ENCODE data around the gene CTU2. TPM values are rescaled to one million over a fixed set of nuclear protein-coding genes. Genes with fewer than 3 reads are reported as not detected.

CTU2 gene
- total and polyA plus RNA-seq, 9 of the 15 experiments (the other 6 are each of a cell fraction or from before 2014, with no cell fraction given): 1.3 to 105 (median 23.2) TPM

DNA sequence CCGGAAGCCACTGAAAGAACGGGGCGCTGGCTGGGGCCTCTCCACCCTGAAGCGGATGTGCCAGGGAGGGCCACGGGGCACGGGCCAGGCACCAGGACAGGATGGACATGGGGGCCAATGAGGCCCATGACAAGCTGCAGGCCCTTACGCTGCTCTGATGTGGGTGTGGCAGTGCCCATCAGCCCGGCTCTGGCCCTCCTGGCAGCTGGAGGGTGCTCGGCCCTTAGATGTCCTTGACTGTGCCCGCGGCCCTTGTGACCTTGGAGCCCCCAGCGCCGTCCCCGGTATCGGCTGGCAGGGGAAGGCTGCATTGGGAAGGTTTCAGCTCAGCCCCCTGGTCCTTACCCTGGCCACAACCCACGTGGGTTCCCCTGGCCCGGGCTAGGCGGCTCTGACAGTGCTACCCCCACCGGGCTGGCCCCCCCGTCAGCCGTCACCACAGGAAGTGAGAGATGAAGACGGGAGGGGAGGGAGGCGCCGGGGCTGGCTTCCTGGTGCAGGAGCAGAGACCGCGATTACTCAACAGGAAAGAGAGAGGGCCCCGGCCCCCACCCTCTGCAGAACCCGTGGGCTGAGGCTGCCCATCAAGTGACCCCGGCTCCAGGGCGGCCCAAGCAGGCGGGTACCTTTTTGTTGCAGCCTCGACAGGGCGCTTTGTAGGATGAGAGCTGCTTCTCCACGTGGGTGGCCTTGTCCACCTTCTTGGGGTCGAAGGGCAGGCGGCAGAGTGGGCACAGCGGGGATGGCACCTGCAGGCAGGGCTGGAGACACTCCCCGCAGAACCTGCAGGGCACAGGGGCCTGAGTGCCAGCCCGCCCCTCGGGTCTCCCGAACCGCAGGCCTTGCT is 5.4 kb upstream of the CTU2 start (continued):
- TF ChIP-seq CBFB (CRISPR knock-in tag; IDR thresholded peaks at IDR 0.05) (no peak), CEBPG (CRISPR knock-in tag; IDR thresholded peaks at IDR 0.05) (peak; percentile 77; the same call in 1 of the 2 replicates), CEBPG (tag; conservative IDR thresholded peaks at IDR 0.05 in 1 of 2, IDR thresholded peaks at IDR 0.05 in 1 of 2) (peak in 1 of 2 experiments; percentile 68; a peak in 1 of 4 replicates), KDM5B (IDR thresholded peaks at IDR 0.05; ENCODE audit: insufficient replicate concordance, low read depth, low read length) (peak; percentile 34), FIP1L1 (IDR thresholded peaks at IDR 0.05; ENCODE audit: low read depth, low read length, poor library complexity, severe bottlenecking) (peak; percentile 80), SIN3A (IDR thresholded peaks at IDR 0.05; ENCODE audit: borderline replicate concordance in 2 of 2, control insufficient read depth in 1 of 2, low read depth in 2 of 2, low read length in 2 of 2) (no peak), DPF2 (IDR thresholded peaks at IDR 0.05) (peak; percentile 49; the same call in 1 of the 2 replicates), U2AF2 (optimal IDR thresholded peaks at IDR 0.05; ENCODE audit: low read depth, low read length) (no peak), ZNF12 (CRISPR knock-in tag; IDR thresholded peaks at IDR 0.05) (peak; percentile 83; the same call in 1 of the 2 replicates), HDAC1 (IDR thresholded peaks at IDR 0.05) (0 out of 4 replicates have a peak, but pooled peaks of 1 of the 2 experiments have one; percentile 28), ATF1 (CRISPR knock-in tag; IDR thresholded peaks at IDR 0.05) (no peak), ATF1 (tag; IDR thresholded peaks at IDR 0.05) (peak; percentile 43), ZNF165 (CRISPR knock-in tag; IDR thresholded peaks at IDR 0.05; ENCODE audit: borderline replicate concordance) (0 out of 2 replicates have a peak, but pooled peaks have one; percentile 21), NFYB (IDR thresholded peaks at IDR 0.05; ENCODE audit: extremely low read depth, insufficient read length) (no peak), TAF15 (IDR thresholded peaks at IDR 0.05; ENCODE audit: low read depth, low read length) (no peak), ZNF146 (CRISPR knock-in tag; IDR thresholded peaks at IDR 0.05; ENCODE audit: unreplicated experiment) (no peak)
- TF ChIP-seq, protein P1, sequence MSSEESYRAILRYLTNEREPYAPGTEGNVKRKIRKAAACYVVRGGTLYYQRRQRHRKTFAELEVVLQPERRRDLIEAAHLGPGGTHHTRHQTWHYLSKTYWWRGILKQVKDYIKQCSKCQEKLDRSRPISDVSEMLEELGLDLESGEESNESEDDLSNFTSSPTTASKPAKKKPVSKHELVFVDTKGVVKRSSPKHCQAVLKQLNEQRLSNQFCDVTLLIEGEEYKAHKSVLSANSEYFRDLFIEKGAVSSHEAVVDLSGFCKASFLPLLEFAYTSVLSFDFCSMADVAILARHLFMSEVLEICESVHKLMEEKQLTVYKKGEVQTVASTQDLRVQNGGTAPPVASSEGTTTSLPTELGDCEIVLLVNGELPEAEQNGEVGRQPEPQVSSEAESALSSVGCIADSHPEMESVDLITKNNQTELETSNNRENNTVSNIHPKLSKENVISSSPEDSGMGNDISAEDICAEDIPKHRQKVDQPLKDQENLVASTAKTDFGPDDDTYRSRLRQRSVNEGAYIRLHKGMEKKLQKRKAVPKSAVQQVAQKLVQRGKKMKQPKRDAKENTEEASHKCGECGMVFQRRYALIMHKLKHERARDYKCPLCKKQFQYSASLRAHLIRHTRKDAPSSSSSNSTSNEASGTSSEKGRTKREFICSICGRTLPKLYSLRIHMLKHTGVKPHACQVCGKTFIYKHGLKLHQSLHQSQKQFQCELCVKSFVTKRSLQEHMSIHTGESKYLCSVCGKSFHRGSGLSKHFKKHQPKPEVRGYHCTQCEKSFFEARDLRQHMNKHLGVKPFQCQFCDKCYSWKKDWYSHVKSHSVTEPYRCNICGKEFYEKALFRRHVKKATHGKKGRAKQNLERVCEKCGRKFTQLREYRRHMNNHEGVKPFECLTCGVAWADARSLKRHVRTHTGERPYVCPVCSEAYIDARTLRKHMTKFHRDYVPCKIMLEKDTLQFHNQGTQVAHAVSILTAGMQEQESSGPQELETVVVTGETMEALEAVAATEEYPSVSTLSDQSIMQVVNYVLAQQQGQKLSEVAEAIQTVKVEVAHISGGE (CRISPR knock-in tag; IDR thresholded peaks at IDR 0.05): peak in 1 of 3 experiments; percentile 42; a peak in 1 of 6 replicates
- TF ChIP-seq, protein P2, sequence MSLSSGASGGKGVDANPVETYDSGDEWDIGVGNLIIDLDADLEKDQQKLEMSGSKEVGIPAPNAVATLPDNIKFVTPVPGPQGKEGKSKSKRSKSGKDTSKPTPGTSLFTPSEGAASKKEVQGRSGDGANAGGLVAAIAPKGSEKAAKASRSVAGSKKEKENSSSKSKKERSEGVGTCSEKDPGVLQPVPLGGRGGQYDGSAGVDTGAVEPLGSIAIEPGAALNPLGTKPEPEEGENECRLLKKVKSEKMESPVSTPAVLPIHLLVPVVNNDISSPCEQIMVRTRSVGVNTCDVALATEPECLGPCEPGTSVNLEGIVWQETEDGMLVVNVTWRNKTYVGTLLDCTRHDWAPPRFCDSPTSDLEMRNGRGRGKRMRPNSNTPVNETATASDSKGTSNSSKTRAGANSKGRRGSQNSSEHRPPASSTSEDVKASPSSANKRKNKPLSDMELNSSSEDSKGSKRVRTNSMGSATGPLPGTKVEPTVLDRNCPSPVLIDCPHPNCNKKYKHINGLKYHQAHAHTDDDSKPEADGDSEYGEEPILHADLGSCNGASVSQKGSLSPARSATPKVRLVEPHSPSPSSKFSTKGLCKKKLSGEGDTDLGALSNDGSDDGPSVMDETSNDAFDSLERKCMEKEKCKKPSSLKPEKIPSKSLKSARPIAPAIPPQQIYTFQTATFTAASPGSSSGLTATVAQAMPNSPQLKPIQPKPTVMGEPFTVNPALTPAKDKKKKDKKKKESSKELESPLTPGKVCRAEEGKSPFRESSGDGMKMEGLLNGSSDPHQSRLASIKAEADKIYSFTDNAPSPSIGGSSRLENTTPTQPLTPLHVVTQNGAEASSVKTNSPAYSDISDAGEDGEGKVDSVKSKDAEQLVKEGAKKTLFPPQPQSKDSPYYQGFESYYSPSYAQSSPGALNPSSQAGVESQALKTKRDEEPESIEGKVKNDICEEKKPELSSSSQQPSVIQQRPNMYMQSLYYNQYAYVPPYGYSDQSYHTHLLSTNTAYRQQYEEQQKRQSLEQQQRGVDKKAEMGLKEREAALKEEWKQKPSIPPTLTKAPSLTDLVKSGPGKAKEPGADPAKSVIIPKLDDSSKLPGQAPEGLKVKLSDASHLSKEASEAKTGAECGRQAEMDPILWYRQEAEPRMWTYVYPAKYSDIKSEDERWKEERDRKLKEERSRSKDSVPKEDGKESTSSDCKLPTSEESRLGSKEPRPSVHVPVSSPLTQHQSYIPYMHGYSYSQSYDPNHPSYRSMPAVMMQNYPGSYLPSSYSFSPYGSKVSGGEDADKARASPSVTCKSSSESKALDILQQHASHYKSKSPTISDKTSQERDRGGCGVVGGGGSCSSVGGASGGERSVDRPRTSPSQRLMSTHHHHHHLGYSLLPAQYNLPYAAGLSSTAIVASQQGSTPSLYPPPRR (CRISPR knock-in tag; IDR thresholded peaks at IDR 0.05; ENCODE audit: borderline replicate concordance): no peak
